GM20431 (cell line): ENCODE data around the gene EFCAB6.
"Not testable (repeated sequence)": the region's sequence is repeated elsewhere in the genome, so short reads cannot be mapped to it uniquely, and the experiment has no call there.

ENCODE experiments used
- in situ Hi-C: fragments of 300-500 bp; cut with MseI, MboI; formaldehyde crosslinking; loops from one replicate; pipeline ENCODE4 v1.15.0; 2020; ENCODE audit warnings: low sequenced_read_pairs; ENCODE audit not compliant: unreplicated experiment

The EFCAB6 gene

GRCh38 chr22:43666457-43666856 is 145.6 kb downstream of the EFCAB6 start:
- in situ Hi-C loops = no loop called here

- in situ Hi-C loops = no loop called here
Observed at GRCh38 chr22:43658823-43659222, 153.3 kb downstream of the EFCAB6 start.

- in situ Hi-C loops = not testable (repeated sequence)
Observed at GRCh38 chr22:43656581-43656980, 155.5 kb downstream of the EFCAB6 start.

GRCh38 chr22:43654271-43654670 is 157.8 kb downstream of the EFCAB6 start:
- in situ Hi-C loops = no loop called here

GRCh38 chr22:43652845-43653244 is 159.3 kb downstream of the EFCAB6 start:
- in situ Hi-C loops = no loop called here

- in situ Hi-C loops = no loop called here
Observed at GRCh38 chr22:43643387-43643786, 168.7 kb downstream of the EFCAB6 start.

- in situ Hi-C loops = no loop called here
Observed at GRCh38 chr22:43642319-43643206, 169.5 kb downstream of the EFCAB6 start.

GRCh38 chr22:43639228-43639948 is 172.7 kb downstream of the EFCAB6 start:
- in situ Hi-C loops = no loop called here

GRCh38 chr22:43637275-43638260 is 174.5 kb downstream of the EFCAB6 start:
- in situ Hi-C loops = no loop called here

GRCh38 chr22:43636086-43636485 is 176.0 kb downstream of the EFCAB6 start:
- in situ Hi-C loops = no loop called here

- in situ Hi-C loops = no loop called here
Observed at GRCh38 chr22:43635101-43635500, 177.0 kb downstream of the EFCAB6 start.

GRCh38 chr22:43634316-43634715 is 177.8 kb downstream of the EFCAB6 start:
- in situ Hi-C loops = no loop called here

GRCh38 chr22:43633631-43634285 is 178.3 kb downstream of the EFCAB6 start:
- in situ Hi-C loops = no loop called here

- in situ Hi-C loops = no loop called here
Observed at GRCh38 chr22:43631846-43632245, 180.3 kb downstream of the EFCAB6 start.

- in situ Hi-C loops = no loop called here
Observed at GRCh38 chr22:43631201-43631600, 180.9 kb downstream of the EFCAB6 start.

- in situ Hi-C loops = no loop called here
Observed at GRCh38 chr22:43630451-43630850, 181.7 kb downstream of the EFCAB6 start.

- in situ Hi-C loops = no loop called here
Observed at GRCh38 chr22:43628250-43628649, 183.9 kb downstream of the EFCAB6 start.

- in situ Hi-C loops = no loop called here
Observed at GRCh38 chr22:43627485-43628213, 184.5 kb downstream of the EFCAB6 start.

- in situ Hi-C loops = no loop called here
Observed at GRCh38 chr22:43625242-43625641, 186.9 kb downstream of the EFCAB6 start.
